Small intestine (tissue), 7 donors: Measurements from ENCODE around the gene SLC39A9. TPM values are rescaled to one million over a fixed set of nuclear protein-coding genes. Genes with fewer than 3 reads are reported as not detected.
"Not testable (repeated sequence)": the region's sequence is repeated elsewhere in the genome, so short reads cannot be mapped to it uniquely, and the experiment has no call there.

Experiments
- DNase-seq, 2 donors: peaks; one replicate each; pipeline versions ENCODE4 v3.0.0 to v3.0.0-alpha.2; 2013
- FAIRE-seq: peaks from 2 replicates; lab custom pipeline; 2012; peaks lifted over from hg19 to GRCh38; lab: Jason Lieb, UNC
- H3K27ac ChIP-seq, 3 donors: one replicate each; pipeline ENCODE4 v1.5.1; 2013; ENCODE audit warnings: low read length in 2 of 3, mild to moderate bottlenecking in 2 of 3, control low read depth in 1 of 3, inconsistent platforms in 1 of 3, low read depth in 1 of 3, moderate library complexity in 1 of 3
- H3K27me3 ChIP-seq, 3 donors: one replicate each; pipeline ENCODE4 v1.6.1; 2013; ENCODE audit warnings: low read length in 3 of 3, inconsistent platforms in 1 of 3; ENCODE audit not compliant: control insufficient read depth in 3 of 3, insufficient read depth in 3 of 3
- H3K36me3 ChIP-seq, 3 donors: one replicate each; pipeline ENCODE4 v1.6.1; 2013; ENCODE audit warnings: low read length in 3 of 3, inconsistent platforms in 1 of 3, low read depth in 1 of 3, mild to moderate bottlenecking in 1 of 3, moderate library complexity in 1 of 3; ENCODE audit not compliant: control insufficient read depth in 3 of 3, insufficient read depth in 2 of 3
- H3K4me1 ChIP-seq, 3 donors: one replicate each; pipeline ENCODE4 v1.6.1; 2013; ENCODE audit warnings: low read length in 2 of 3, inconsistent platforms in 1 of 3, low read depth in 1 of 3, mild to moderate bottlenecking in 1 of 3, moderate library complexity in 1 of 3; ENCODE audit not compliant: control insufficient read depth in 3 of 3, insufficient read depth in 2 of 3
- H3K4me3 ChIP-seq, 3 donors: one replicate each; pipeline ENCODE4 v1.5.1; 2013; ENCODE audit warnings: low read length in 3 of 3, control low read depth in 1 of 3, inconsistent platforms in 1 of 3, low read depth in 1 of 3, mild to moderate bottlenecking in 1 of 3, moderate library complexity in 1 of 3
- H3K9me3 ChIP-seq, 2 donors: one replicate each; pipeline ENCODE4 v1.6.1; 2013; ENCODE audit warnings: low read depth in 1 of 2, low read length in 1 of 2; ENCODE audit not compliant: control insufficient read depth in 2 of 2, insufficient read depth in 1 of 2
- WGBS, 3 donors: extraction: QIAGEN DNeasy Blood & Tissue Kit; methylation state at CpG; one replicate each; pipeline ENCODE4 v1.1.7; 2013; 5-methylcytosine and 5-hydroxymethylcytosine counted together
- polyA plus RNA-seq, 4 donors: library from polyadenylated mRNA; stranded (reverse) in 3 of 4; unstranded in 1 of 4; fragments of 200-250 nt in 3 of 4; fragments of 120-200 nt in 1 of 4; gene quantifications; one replicate each; pipeline versions ENCODE4 v1.2.1 to v1.2.3, GENCODE V29; 2013
- donor health status: healthy with polysubstance abuse.
- donor health status: control.
- donor health status: control.
- donor health status: Bipolar disorder and iron deficiency.
- donor health status: healthy.

SLC39A9 gene
- polyA plus RNA-seq, 4 donors = 25.1 to 73.4 (median 31.6) TPM

DNA sequence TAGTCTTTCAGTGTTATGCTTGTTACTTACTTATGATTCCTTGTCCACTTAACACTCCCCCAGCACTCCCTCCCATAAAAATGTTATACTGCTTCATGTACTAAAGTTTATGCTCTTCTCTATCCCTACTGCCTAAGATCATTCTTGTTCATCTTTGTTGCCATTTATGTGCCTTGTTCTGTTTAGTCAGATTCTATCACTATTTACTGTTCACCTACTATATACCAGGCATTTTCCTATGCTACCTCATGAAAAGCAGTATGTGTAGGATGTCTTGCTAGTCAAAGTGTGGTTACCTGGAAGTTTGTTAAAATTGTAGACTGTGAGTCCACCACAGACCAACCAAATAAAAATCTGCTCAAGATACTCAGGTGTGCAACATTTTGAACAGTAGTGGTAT is 24.3 kb upstream of the SLC39A9 start:
- H3K27me3 ChIP-seq = no peaks in the 10 kb centered on the region
- peaks cover 2 to 12% (median 6%) of the 10 kb centered on the region in 3 donors for H3K36me3 ChIP-seq
- H3K9me3 ChIP-seq = peaks cover 0 to 7% of the 10 kb centered on the region in 2 donors
- DNase-seq = no peak
- no peak for FAIRE-seq
- no peak overlapping the region for H3K4me3 ChIP-seq
- H3K27ac ChIP-seq = no peak overlapping the region
- no peaks in the 10 kb centered on the region for H3K4me1 ChIP-seq

DNA sequence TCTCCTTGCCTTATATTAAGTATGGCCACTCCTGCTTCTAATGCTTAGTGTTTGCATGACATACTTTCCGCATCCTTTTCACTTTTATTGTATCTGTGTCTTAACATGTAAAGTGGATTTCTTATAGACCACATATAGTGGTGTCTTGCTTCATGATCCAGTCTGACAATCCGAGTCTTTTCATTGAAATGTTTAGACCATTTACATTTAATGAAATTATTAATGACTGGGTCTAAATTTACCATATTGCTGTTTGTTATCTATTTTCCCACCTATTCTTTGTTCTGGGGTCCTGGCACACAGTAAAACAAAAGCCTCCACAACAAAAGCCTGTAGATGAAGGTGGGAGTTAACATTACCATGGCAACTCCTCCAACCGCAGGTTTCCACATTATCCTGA is 23.3 kb upstream of the SLC39A9 start:
- Histone ChIP-seq H3K27ac (no peak overlapping the region), H3K27me3 (no peaks in the 10 kb centered on the region), H3K4me3 (no peak overlapping the region), H3K4me1 (no peaks in the 10 kb centered on the region), H3K36me3 (peaks cover 2 to 12% (median 6%) of the 10 kb centered on the region in 3 donors), H3K9me3 (peaks cover 0 to 7% of the 10 kb centered on the region in 2 donors)
- FAIRE-seq (no peak), DNase-seq (no peak)
- WGBS, 3 donors = 97 to 98% (median 97%) methylated on average over 3 of the region's 3 CpGs

DNA sequence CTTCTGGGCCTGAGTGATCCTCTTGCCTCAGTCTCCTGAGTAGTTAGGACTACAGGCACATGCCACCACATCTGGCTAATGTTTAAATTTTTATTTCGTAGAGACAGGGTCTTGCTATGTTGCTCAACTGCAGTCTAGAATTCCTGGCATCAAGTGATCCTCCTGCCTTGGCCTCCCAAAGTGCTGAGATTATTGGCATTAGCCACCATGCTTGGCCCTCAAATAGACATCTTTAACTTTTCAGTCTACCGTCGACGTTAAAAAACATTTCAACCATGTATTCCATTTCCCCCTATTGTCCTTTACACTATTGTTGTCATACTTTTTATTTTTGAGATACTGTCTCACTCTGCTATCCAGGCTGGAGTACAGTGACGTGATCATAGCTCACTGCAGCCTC is 22.8 kb upstream of the SLC39A9 start:
- Histone ChIP-seq H3K4me3 (no peak overlapping the region), H3K27ac (no peak overlapping the region), H3K36me3 (peaks cover 5 to 12% (median 6%) of the 10 kb centered on the region in 3 donors), H3K4me1 (no peaks in the 10 kb centered on the region), H3K27me3 (no peaks in the 10 kb centered on the region), H3K9me3 (peaks cover 0 to 7% of the 10 kb centered on the region in 2 donors)
- WGBS, 3 donors = 96 to 99% (median 98%) methylated on average over 5 of the region's 5 CpGs
- FAIRE-seq = no peak
- DNase-seq = no peak

DNA sequence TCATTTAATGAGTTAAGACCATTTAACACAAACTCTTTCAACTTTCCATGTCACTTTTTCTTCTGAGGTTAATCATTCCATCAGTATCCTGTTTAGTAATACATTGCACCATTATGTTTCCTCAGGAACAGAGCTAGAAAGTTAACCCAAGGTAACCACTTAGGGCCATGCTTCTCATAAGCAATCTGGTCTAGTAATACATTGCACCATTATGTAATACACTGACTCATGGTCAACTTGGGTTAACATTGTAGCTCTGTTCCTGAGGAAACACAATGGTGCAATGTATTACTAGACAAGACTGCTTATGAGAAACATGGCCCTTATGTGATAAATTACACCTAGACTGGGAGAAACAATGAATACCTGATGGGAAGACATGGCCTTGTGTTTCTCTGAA is 22.1 kb upstream of the SLC39A9 start:
- Histone ChIP-seq H3K4me1 (no peaks in the 10 kb centered on the region), H3K27ac (no peak overlapping the region), H3K4me3 (no peak overlapping the region), H3K27me3 (no peaks in the 10 kb centered on the region), H3K9me3 (peaks cover 0 to 7% of the 10 kb centered on the region in 2 donors), H3K36me3 (peaks cover 5 to 12% (median 6%) of the 10 kb centered on the region in 3 donors)
- no peak for FAIRE-seq
- no peak for DNase-seq

DNA sequence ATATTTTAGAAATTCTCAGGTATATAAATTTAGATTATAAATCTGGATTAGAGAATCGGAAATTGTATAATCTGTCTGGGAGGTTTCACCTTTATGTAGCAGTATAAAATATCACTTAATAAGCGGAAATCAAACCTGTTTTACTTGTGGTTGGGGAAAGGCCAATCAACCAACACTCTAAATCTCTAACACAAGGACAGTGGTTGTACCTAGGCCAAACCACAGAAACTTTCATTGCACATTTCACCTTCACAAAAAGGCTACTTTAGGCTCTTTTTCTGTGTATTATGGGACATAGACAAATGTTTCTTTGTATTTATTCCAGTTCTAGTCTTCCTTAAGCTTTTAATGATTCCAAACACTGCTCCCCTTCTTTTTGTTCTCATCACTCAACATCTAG is 20.2 kb upstream of the SLC39A9 start:
- H3K4me3 ChIP-seq = no peak overlapping the region
- H3K27ac ChIP-seq = no peak overlapping the region
- FAIRE-seq (no peak), DNase-seq (no peak)
- H3K27me3 ChIP-seq = no peaks in the 10 kb centered on the region
- H3K4me1 ChIP-seq = no peaks in the 10 kb centered on the region
- peaks cover 0 to 7% of the 10 kb centered on the region in 2 donors for H3K9me3 ChIP-seq
- H3K36me3 ChIP-seq = peaks cover 7 to 12% (median 8%) of the 10 kb centered on the region in 3 donors
- 95 to 98% (median 97%) methylated on average over 2 of the region's 2 CpGs for WGBS, 3 donors

DNA sequence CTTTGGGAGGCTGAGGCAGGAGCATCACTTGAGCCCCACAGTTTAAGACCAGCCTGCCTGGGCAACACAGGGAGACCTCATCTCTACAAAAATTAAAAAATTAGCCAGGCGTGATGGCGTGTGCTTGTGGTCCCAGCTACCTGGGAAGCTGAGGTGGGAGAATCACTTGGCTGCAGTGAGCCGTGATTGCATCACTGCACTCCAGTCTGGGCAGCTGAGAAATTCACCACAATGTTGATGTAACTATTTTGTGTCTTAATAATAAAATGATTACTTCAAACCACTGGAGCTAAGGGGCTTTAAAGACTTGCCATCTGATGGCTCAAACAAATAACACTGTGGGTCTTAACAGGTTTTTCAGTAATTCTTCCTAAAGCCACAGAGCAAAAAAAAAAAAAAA is 11.2 kb upstream of the SLC39A9 start:
- H3K4me1 ChIP-seq = no peaks in the 10 kb centered on the region
- 95% methylated on average over 3 of the region's 3 CpGs for whole genome bisulfite sequencing, 3 donors
- DNase-seq (no peak), FAIRE-seq (no peak)
- no peak overlapping the region for H3K4me3 ChIP-seq
- no peaks in the 10 kb centered on the region for H3K9me3 ChIP-seq
- no peak overlapping the region for H3K27ac ChIP-seq
- no peaks in the 10 kb centered on the region for H3K27me3 ChIP-seq
- peaks cover 0 to 19% (median 16%) of the 10 kb centered on the region in 3 donors for H3K36me3 ChIP-seq

DNA sequence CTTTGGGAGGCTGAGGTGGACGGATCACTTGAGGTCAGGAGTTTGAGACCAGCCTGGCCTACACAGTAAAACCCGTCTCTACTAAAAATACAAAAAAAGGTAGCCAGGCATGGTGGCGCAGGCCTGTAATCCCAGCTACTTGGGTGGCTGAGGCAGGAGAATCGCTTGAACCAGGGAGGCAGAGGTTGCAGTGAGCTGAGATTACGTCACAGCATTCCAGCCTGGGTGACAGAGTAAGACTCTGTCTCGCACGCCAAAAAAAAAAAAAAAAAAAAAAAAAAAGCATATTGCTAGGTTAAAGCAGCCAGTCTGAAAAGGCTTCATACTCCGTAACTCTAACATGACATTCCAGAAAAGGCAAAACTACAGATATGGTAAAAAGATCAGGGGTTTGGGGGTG is 7.1 kb upstream of the SLC39A9 start:
- WGBS, 3 donors = 89 to 95% (median 94%) methylated on average over 7 to 8 of the region's 8 CpGs
- H3K9me3 ChIP-seq, H3K4me3 ChIP-seq, H3K4me1 ChIP-seq, H3K27me3 ChIP-seq, FAIRE-seq, H3K27ac ChIP-seq, DNase-seq: not testable (repeated sequence)
- H3K36me3 ChIP-seq = peaks cover 5 to 40% (median 22%) of the 10 kb centered on the region in 3 donors

DNA sequence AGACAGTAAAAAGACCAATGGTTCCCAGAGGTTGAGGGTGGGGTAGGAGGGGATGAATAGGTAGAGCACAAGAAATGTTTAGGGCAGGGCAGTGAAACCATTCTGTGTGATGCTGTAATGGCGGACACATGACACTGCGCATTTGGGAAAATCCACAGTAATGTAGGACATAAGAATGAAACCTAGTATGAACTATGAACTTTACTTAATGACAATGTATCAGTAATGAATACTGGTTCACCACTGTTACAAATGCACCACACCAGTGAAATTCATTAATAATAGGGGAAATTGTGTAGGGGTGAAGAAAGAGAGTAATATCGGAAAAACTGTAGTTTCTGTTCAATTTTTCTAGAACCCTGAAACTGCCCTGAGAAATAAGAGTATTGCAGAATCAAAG is 6.0 kb upstream of the SLC39A9 start:
- Histone ChIP-seq H3K9me3 (no peaks in the 10 kb centered on the region), H3K27ac (no peak overlapping the region), H3K4me3 (no peak overlapping the region), H3K27me3 (no peaks in the 10 kb centered on the region), H3K36me3 (peaks cover 5 to 36% (median 22%) of the 10 kb centered on the region in 3 donors), H3K4me1 (peaks cover 0 to 6% (median 5%) of the 10 kb centered on the region in 3 donors)
- WGBS, 3 donors = 82 to 93% (median 90%) methylated on average over 3 of the region's 3 CpGs
- DNase-seq (no peak), FAIRE-seq (no peak)

DNA sequence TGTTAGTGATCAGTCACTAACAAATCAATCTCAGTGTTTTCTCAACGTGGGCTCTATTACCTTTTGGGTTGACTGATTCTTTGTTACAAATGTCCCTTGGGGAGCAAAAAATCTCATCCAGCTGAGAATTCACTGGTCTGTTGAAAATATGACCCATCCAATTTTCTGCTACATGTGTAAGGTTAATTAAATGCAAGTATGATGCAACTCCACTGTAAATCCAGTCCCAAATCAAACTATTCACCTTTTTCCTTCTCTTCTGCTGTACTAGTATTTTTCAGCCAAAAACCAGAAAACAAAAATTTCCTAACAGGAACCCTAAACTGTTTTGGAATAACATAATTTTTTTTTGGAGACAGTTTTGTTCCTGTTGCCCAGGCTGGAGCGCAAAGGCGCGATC is 2.6 kb upstream of the SLC39A9 start:
- H3K36me3 ChIP-seq = peaks cover 5 to 24% (median 19%) of the 10 kb centered on the region in 3 donors
- H3K9me3 ChIP-seq = no peaks in the 10 kb centered on the region
- no peak overlapping the region for H3K27ac ChIP-seq
- WGBS, 3 donors = 79 to 86% (median 83%) methylated on average over 4 of the region's 4 CpGs
- no peak overlapping the region for H3K4me3 ChIP-seq
- FAIRE-seq (no peak), DNase-seq (no peak)
- peaks cover 5 to 21% (median 11%) of the 10 kb centered on the region in 3 donors for H3K4me1 ChIP-seq
- H3K27me3 ChIP-seq = no peaks in the 10 kb centered on the region
